Activated T-helper 9 cell treated with anti-CD3 and anti-CD28 coated beads, Interleukin-2, amount 50 U/mL, for 16 hours (primary cell): ENCODE results near the gene SPATA2L.

ENCODE experiments used
- DNase-seq: peaks from one replicate; pipeline ENCODE4 v3.0.0-alpha.2; 2020; ENCODE audit warnings: low read depth

The SPATA2L gene

DNA sequence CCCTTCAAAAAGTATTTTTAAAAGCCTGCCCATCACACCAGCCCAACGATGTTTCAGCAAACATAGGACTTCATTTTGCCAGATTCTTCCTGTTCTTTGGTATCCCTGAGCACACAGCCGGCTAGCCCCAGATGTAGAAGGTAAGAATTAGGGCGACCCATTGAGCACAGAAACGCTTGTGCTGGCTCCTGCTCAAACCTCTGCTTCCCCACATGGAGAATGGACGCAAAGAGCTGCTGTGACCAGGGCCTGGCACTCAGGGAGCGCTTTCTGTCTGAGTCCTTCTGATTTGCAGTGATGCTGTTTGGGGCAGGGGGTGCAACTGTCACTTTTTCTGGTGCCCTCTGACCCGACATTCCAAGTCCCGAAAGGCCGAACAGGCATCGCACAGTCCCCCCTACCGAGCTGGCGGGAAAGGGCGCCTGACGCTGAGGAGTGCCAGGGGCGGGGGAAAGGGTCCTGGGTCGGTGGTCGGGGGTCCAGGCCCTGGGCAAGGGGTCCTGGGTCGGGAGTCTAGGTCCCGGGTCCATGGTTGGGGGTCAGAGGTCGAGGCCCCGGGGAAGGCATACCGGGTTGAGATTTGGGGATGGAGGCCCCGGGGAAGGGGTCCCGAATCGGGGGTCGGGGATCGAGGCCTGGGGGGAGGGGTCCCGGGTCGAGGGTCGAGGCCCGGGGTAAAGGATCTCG, 44.9 kb downstream of the SPATA2L start:
- no peak for DNase-seq

- DNase-seq = no peak
Observed at GRCh38 chr16:89655062-89655643, 46.4 kb downstream of the SPATA2L start.

DNA sequence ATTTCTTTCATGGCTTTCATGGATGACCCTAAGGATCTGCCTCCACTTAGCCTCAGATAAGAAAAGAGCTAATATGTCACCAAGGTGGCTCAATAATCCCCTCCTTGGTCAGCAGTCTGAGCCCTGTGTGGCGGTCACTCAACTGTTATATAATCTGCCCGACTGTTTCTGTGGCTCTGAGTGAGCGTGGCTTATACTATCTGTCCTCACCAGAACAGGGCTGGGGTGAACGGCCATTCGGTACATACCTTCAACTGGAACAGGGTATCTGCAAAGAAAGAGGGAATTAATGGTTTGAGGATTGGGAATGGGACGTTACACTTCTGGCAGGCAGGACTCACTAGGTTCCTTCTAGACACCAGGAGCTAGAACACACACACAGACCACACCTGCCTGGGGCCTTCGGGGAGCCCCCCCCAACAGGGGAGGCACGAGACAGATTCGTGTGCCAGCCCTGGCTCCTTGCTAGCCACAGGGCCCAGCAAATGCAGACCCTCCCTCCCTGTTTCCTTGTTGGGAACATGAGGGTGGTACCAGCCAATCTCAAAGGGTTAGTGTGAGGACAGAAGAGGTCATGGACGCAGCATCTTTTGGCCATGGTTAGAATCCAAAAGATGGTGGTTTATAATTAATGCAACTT, 47.7 kb downstream of the SPATA2L start:
- no peak for DNase-seq

DNA sequence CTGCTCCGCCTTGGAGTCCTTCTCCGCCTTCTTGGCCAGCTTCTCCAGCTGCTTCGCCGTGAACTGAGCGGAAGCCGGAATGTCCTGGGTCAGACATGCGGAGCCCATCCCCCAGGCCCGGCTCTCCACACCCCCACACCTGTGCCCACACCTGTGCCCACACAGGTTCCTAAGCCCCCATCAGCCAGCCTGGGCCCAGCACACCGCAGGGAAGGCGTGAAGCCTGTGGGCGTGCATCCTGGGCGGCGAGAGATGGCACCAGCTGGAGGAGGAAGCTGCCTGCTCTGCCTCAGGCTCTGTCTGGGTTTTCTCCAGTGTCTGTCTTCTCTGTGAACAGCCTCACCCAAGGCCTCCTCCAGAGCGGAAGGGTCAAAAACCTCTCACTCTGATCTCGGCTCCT, 49.9 kb downstream of the SPATA2L start:
- no peak for DNase-seq

DNA sequence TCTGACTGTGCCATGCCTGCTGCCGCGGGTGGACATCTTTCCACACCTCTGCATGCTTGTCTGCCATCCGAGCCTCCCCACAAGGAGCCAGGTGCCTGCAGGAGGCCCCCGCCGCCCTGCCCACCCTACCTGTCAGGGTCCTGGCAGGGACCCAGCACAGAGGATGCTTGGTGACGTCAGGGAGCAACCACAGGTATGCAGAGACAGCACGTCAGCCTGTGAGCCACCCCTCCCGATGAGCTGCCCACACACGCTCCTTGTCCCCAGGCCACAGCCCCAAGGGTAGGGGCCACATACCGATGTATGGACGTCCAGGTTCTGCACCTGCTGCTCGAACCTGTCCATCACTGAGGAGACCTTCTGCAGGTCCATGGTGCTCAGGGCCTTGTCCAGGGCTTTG, 54.6 kb downstream of the SPATA2L start:
- no peak for DNase-seq
